ENCODE results near the gene TMUB1. TPM values are rescaled to one million over a fixed set of nuclear protein-coding genes. Genes with fewer than 3 reads are reported as not detected.

Gene TMUB1
- total RNA-seq, 2 experiments from 2014 or later: 56.0 to 59.6 TPM

DNA sequence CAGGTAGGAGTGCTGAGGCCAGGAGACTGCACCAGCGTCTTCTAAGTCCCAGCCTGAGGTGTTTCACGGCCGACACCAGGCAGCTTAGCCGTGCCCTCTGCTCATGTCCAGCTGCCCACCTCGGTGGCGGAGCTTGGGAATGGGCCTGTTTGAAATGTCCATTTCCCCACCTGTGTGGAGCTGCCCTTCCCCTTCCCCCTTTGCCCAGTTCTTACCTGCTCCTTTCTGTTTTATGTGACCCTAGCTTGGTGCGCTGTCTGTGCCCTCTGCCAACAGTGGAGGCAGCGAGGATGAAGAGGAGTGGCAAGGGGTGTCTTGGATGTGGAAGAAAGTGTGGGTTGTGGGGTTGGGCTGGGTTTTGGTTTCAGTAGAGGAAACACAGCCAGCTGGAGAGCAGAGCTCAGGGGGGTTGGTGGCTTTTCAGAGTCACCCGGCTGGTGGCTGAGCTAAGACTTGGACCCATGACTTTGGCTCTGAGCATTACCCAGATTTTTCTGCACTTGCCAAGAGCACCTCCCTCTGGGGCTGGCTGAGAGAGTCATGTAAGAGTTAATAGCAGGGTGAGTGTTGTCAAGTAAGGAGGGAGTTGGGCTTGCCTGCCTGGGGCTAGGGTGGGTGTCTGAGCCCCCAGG is 46.8 kb upstream of the TMUB1 start:
- BruUV-seq (replicated peaks): no TSS peak
- ChIA-PET CTCF (ENCODE audit: unreplicated experiment) (no interaction called here), POLR2A (no interaction called here)
- H2AFZ ChIP-seq (ENCODE audit: low read length): no peak overlapping the region
- no peak overlapping the region for H3K4me2 ChIP-seq (ENCODE audit: low read length)
- no peaks in the 10 kb centered on the region for H3K36me3 ChIP-seq (ENCODE audit: insufficient read depth, low read length)
- H3K4me3 ChIP-seq (ENCODE audit: low read depth, low read length, poor library complexity, severe bottlenecking): no peak overlapping the region
- DNase-seq (ENCODE audit: low spot score): no peak
- TF ChIP-seq, protein P1, sequence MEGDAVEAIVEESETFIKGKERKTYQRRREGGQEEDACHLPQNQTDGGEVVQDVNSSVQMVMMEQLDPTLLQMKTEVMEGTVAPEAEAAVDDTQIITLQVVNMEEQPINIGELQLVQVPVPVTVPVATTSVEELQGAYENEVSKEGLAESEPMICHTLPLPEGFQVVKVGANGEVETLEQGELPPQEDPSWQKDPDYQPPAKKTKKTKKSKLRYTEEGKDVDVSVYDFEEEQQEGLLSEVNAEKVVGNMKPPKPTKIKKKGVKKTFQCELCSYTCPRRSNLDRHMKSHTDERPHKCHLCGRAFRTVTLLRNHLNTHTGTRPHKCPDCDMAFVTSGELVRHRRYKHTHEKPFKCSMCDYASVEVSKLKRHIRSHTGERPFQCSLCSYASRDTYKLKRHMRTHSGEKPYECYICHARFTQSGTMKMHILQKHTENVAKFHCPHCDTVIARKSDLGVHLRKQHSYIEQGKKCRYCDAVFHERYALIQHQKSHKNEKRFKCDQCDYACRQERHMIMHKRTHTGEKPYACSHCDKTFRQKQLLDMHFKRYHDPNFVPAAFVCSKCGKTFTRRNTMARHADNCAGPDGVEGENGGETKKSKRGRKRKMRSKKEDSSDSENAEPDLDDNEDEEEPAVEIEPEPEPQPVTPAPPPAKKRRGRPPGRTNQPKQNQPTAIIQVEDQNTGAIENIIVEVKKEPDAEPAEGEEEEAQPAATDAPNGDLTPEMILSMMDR (conservative IDR thresholded peaks at IDR 0.05; ENCODE audit: low read length): no peak
- no peak for TF ChIP-seq EZH2phosphoT487 (IDR thresholded peaks at IDR 0.05; ENCODE audit: borderline replicate concordance, low read depth, low read length)
- no peak overlapping the region for H3K27ac ChIP-seq (ENCODE audit: low read depth, low read length, poor library complexity, severe bottlenecking)
- intact Hi-C loops (cut with micrococcal nuclease; ENCODE audit: unreplicated experiment): no loop called here
- no peaks in the 10 kb centered on the region for H3K9me2 ChIP-seq (ENCODE audit: insufficient read depth, low read length)
- no peaks in the 10 kb centered on the region for H3K9me3 ChIP-seq (ENCODE audit: low read length)
- H3K4me1 ChIP-seq (ENCODE audit: insufficient read depth, low read length, poor library complexity, severe bottlenecking): no peaks in the 10 kb centered on the region
- H3K79me2 ChIP-seq (ENCODE audit: insufficient read depth, low read depth, low read length): no peaks in the 10 kb centered on the region
- no peaks in the 10 kb centered on the region for H4K20me1 ChIP-seq (ENCODE audit: insufficient read depth, low read length)

DNA sequence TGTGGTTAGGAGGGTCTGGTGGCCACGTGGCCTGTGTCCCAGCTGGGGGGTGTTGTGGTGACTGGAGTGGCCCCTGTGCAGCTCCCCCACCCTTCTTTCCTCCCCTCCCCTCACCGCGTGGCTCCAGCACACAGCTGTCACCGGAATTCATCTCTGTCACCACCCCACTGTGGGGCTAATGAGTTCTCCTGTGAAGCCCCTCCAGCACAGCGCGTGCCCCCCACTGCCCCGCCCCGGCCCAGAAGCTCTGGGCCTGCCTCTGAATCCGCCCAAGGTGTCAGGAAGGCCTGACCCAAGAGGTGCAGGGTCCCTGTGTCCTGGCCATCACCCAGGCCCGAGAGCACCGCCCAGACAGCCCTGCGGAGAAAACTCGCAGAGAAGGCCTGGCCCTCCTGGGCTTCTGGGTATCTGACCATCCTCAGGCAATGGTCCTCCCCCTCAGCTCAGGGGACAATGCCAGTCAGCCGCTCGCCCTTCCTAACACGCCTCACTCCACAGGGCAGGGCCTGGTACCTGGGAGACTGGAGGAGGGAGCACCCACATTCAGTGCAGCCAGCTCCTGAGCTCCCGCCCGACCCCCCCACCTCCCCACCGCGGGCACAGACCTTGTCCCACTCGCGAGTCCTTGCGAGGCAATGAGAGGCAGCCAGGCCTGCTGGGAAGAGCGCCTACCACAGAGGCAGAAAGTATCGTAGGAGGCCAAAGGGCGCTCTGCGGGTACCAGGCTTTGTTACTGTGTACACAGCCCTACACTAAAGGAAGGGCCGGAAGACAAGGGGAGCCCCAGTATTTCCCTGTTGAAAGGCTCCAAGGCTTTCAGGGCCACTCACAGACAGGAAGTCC is 46.0 kb upstream of the TMUB1 start:
- intact Hi-C loops (cut with micrococcal nuclease; ENCODE audit: unreplicated experiment): no loop called here
- no peak for DNase-seq (ENCODE audit: low spot score)
- no peak overlapping the region for H3K27ac ChIP-seq (ENCODE audit: low read depth, low read length, poor library complexity, severe bottlenecking)
- no peaks in the 10 kb centered on the region for H3K4me1 ChIP-seq (ENCODE audit: insufficient read depth, low read length, poor library complexity, severe bottlenecking)
- H3K9me2 ChIP-seq (ENCODE audit: insufficient read depth, low read length): no peaks in the 10 kb centered on the region
- no peak overlapping the region for H3K4me2 ChIP-seq (ENCODE audit: low read length)
- H3K79me2 ChIP-seq (ENCODE audit: insufficient read depth, low read depth, low read length): no peaks in the 10 kb centered on the region
- ChIA-PET POLR2A (no interaction called here), CTCF (ENCODE audit: unreplicated experiment) (interaction anchor here (0.6 to 0.8 kb wide), 2 partner anchors 78 to 114 kb away, joined by 3 to 6 read pairs; no protein-coding TSS in a partner anchor)
- no peaks in the 10 kb centered on the region for H3K36me3 ChIP-seq (ENCODE audit: insufficient read depth, low read length)
- no peak overlapping the region for H2AFZ ChIP-seq (ENCODE audit: low read length)
- H4K20me1 ChIP-seq (ENCODE audit: insufficient read depth, low read length): no peaks in the 10 kb centered on the region
- BruUV-seq (replicated peaks): no TSS peak
- no peaks in the 10 kb centered on the region for H3K9me3 ChIP-seq (ENCODE audit: low read length)
- TF ChIP-seq EZH2phosphoT487 (IDR thresholded peaks at IDR 0.05; ENCODE audit: borderline replicate concordance, low read depth, low read length): no peak
- TF ChIP-seq, protein P1 (conservative IDR thresholded peaks at IDR 0.05; ENCODE audit: low read length): no peak
- H3K4me3 ChIP-seq (ENCODE audit: low read depth, low read length, poor library complexity, severe bottlenecking): no peak overlapping the region

DNA sequence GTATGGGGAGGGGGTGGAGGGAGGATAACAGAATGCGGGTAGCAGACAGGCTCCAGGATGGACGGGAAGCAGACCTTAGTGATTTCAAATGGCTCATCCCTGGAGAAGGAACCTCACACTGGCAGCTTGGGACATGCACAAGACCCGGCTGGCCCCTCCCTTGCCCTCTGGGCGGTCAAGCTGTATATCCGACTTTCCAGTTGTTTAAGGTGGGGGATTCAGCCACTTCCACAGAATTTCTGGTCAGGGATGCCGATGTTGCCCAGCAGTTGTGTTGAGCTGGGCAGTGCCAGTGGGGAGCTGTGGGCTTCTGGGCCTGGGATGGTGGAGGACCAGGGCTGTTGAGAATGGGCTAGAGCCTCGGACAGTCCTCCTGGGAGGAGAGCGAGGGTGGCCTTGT is 45.4 kb upstream of the TMUB1 start:
- intact Hi-C loops (cut with micrococcal nuclease; ENCODE audit: unreplicated experiment): no loop called here
- no peaks in the 10 kb centered on the region for H4K20me1 ChIP-seq (ENCODE audit: insufficient read depth, low read length)

More for the DNA sequence above, 45.4 kb upstream of the TMUB1 start:
- no peak for DNase-seq (ENCODE audit: low spot score)
- BruUV-seq (replicated peaks): no TSS peak
- ChIA-PET POLR2A (no interaction called here), CTCF (ENCODE audit: unreplicated experiment) (interaction anchor here (0.8 kb wide), 1 partner anchor 115 kb away, joined by 3 read pairs; no protein-coding TSS in a partner anchor)
- Histone ChIP-seq H3K27ac (ENCODE audit: low read depth, low read length, poor library complexity, severe bottlenecking) (no peak overlapping the region), H3K36me3 (ENCODE audit: insufficient read depth, low read length) (no peaks in the 10 kb centered on the region), H3K79me2 (ENCODE audit: insufficient read depth, low read depth, low read length) (no peaks in the 10 kb centered on the region), H3K4me1 (ENCODE audit: insufficient read depth, low read length, poor library complexity, severe bottlenecking) (no peaks in the 10 kb centered on the region), H3K4me2 (ENCODE audit: low read length) (no peak overlapping the region), H3K9me3 (ENCODE audit: low read length) (no peaks in the 10 kb centered on the region), H2AFZ (ENCODE audit: low read length) (no peak overlapping the region), H3K9me2 (ENCODE audit: insufficient read depth, low read length) (no peaks in the 10 kb centered on the region), H3K4me3 (ENCODE audit: low read depth, low read length, poor library complexity, severe bottlenecking) (no peak overlapping the region)
- no peak for TF ChIP-seq EZH2phosphoT487 (IDR thresholded peaks at IDR 0.05; ENCODE audit: borderline replicate concordance, low read depth, low read length)
- TF ChIP-seq, protein P1 (conservative IDR thresholded peaks at IDR 0.05; ENCODE audit: low read length): no peak

Measured in OCI-LY7 (cell line).